GM18520 (cell line): ENCODE results near the gene ENTPD5.

Experiments used
- ATAC-seq: cut with Tn5 transposase; IDR thresholded peaks from one replicate; pipeline ENCODE4 v1.9.1; 2021; ENCODE audit not compliant: unreplicated experiment

ENTPD5 gene, protein sequence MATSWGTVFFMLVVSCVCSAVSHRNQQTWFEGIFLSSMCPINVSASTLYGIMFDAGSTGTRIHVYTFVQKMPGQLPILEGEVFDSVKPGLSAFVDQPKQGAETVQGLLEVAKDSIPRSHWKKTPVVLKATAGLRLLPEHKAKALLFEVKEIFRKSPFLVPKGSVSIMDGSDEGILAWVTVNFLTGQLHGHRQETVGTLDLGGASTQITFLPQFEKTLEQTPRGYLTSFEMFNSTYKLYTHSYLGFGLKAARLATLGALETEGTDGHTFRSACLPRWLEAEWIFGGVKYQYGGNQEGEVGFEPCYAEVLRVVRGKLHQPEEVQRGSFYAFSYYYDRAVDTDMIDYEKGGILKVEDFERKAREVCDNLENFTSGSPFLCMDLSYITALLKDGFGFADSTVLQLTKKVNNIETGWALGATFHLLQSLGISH

GRCh38 chr14:74018586-74019407 lies at the start of gene ENTPD5, which contains the start of gene BBOF1:
Gene ENTPD5 (minus strand): TSS chr14:74019288. CDS start chr14:73988102, 31,186 bp downstream.
Gene BBOF1 (plus strand): TSS chr14:74019349. CDS start chr14:74019479, 130 bp downstream.
- ATAC-seq: peak; percentile 95

DNA sequence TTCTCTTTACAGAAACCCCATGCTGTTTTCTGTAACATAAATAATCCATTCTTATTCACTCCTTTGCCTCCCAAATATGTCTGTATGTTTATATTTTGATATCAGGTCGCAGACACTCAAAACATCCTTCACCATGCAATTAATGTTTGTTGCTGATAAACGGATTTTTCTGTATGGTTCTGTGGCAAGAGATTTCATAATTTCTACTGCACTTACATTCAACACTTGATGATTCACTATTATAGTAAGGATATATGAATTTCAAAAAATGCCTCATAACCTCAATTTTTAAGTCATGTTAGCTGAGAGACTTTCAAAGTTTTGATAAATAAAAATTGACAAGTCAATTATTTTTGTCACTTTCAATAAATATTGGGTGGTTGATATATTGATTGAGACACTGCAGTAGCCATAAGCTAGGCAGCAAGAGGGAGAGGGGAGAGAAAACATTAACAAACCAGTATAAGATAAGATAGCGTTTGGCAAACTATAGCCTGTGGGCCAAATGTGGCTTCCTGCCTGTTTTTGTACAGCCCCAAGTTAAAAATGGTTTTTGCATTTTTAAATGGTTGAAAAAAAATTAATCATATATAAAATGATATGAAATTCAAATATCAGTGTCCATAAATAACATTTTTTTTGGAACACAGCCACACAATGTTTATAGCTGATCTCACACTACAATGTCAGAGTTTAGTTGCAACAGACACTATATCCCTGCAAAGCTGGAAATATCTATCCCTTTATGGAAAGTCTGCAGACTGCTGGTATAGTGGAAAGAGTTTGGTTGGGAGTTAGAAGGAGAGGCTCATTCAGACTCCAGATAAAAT lies 46.9 kb upstream of the ENTPD5 start:
- no peak for ATAC-seq

GRCh38 chr14:74064883-74065282 lies 45.8 kb upstream of the ENTPD5 start:
- ATAC-seq: no peak

GRCh38 chr14:74064426-74064825 lies 45.3 kb upstream of the ENTPD5 start:
- no peak for ATAC-seq

- no peak for ATAC-seq
These were observed 43.7 kb upstream of the ENTPD5 start for GRCh38 chr14:74062809-74063150.

DNA sequence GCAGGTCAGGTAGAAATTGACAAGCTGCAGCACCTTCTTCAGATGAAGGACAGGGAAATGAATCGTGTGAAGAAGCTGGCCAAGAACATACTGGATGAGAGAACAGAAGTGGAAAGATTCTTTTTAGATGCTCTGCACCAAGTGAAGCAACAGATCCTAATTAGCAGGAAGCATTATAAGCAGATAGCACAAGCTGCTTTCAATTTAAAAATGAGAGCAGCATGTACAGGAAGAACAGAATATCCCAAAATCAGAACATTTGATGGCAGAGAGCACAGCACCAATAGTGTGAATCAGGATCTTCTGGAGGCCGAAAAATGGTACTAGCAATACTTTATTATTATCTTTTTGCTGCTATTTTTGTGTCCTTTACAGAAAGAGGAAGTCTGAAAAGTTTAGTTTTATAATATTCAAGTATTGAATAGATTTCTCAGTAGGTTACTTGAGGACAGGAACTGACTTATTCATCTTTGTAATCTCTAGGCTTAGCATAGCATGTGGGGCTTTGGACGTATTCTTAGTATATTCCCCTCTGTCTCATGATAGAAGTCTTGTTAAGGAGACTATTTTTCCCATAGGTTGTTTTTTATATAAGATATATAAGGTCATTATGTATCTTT lies 30.9 kb upstream of the ENTPD5 start:
- ATAC-seq: no peak

- ATAC-seq: no peak
These were observed 29.2 kb upstream of the ENTPD5 start for GRCh38 chr14:74048281-74048680.

DNA sequence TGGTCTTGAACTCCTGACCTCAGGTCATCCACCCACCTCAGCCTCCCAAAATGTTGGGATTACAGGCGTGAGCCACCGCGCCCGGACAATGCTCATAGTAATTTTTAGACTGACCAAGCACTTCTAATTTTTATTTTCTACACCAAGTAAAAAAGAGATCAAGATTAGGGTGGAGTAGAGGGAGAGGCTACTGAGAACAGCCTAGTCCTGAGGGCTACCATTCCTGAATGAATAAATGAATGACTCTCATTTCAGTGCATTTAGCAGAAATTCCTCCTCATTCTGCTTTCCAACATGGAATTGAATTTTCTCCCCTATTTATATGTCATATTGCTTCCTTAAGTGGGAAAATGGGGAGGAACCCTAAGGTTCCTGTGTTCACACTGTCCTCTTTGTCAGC lies 26.4 kb upstream of the ENTPD5 start:
- no peak for ATAC-seq

GRCh38 chr14:74042296-74042695 lies 23.2 kb upstream of the ENTPD5 start:
- no peak for ATAC-seq

- ATAC-seq: no peak
These were observed 19.2 kb upstream of the ENTPD5 start for GRCh38 chr14:74038020-74038859.

GRCh38 chr14:74035556-74035955 lies 16.5 kb upstream of the ENTPD5 start:
- no peak for ATAC-seq

DNA sequence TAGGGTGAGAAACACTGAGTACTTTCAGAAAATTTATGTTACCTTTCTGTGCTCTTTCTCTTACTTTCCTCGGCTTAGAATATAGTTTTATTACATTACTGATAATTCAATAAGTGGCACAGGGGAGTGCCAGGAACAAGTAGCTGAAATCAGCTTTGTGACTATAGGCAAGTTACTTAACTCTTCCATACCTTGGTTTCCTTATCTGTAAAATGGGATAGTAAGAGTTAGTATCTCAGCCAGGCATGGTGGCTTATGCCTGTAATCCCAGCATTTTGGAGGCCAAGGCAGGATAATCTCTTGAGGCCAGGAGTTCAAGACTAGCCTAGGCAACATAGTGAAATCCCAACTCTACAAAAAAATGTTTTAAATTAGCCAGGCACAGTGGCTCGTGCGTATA lies 15.5 kb upstream of the ENTPD5 start:
- ATAC-seq: no peak

DNA sequence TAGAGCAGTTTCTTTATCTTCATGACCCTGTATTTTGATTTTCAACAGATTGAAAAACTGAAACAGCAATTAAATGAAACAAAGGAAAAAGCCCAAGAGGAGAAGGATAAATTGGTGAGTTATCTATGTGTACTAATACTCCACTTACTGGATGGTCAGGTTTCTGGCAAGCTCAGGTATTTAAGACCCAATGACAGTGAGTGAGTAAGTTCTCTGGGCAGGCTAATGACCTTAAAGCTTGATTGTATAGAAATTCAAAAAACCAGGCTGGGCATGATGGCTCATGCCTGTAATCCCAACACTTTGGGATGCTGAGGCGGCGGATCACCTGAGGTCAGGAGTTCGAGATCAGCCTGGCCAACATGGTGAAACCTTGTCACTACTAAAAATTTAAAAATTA lies 10.0 kb upstream of the ENTPD5 start:
- ATAC-seq: no peak

- ATAC-seq: no peak
These were observed 3.3 kb upstream of the ENTPD5 start for GRCh38 chr14:74022346-74022745.

DNA sequence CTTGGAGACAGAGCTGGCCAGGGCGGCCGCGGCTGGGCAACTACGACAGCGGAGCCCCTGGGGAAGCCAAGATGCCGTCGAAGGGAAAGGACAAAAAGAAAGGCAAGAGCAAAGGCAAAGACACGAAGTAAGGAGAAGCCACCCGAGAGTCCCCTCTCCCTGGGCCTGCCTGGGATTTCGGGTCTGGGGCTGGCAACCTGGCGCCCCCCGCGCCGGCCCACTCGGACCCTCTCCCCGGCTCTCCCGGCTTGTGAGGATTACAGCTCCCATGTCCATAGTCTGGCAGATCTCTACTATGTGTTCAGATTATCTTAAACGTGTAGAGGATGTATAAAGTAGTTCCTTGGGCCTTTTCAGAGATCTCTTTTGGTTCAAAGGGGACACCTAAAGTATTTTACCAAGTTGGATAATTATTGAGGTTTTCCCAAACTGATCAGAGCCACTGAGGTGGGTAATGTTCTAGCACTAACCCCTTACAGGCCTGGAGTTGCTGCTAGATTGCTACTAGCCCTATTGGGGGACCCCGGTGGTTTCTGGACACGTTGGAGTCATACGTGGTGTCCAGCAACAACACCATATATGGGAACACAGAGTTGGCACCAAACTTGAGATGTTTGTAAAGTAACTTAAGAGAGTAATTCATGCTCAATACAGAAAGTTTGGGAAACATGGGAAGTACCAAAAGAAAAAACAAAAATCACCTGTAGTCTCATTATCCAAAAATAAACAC lies 485 bp upstream of the ENTPD5 start:
- no peak for ATAC-seq

- ATAC-seq: no peak
These were observed 908 bp downstream of the ENTPD5 start for GRCh38 chr14:74018174-74018585.

- no peak for ATAC-seq
These were observed 3.1 kb downstream of the ENTPD5 start for GRCh38 chr14:74015963-74016362.

GRCh38 chr14:74015176-74015575 lies 3.9 kb downstream of the ENTPD5 start:
- ATAC-seq: no peak

- no peak for ATAC-seq
These were observed 4.8 kb downstream of the ENTPD5 start for GRCh38 chr14:74014299-74014698.
